HG03108 (cell line): Measurements from ENCODE around the gene LPAR3.
"Not testable (repeated sequence)": the region's sequence is repeated elsewhere in the genome, so short reads cannot be mapped to it uniquely, and the experiment has no call there.

ENCODE experiments used
- ATAC-seq: cut with Tn5 transposase; IDR thresholded peaks from one replicate; pipeline ENCODE4 v1.9.1; 2021; ENCODE audit warnings: moderate library complexity; ENCODE audit not compliant: unreplicated experiment

LPAR3 gene

GRCh38 chr1:84907095-84907827, 14.3 kb upstream of the LPAR3 start:
- no peak for ATAC-seq

- ATAC-seq: not testable (repeated sequence)
These were observed 9.7 kb upstream of the LPAR3 start for GRCh38 chr1:84902727-84903126.

GRCh38 chr1:84899969-84900368, 7.0 kb upstream of the LPAR3 start:
- no peak for ATAC-seq

- no peak for ATAC-seq
These were observed 3.3 kb upstream of the LPAR3 start for GRCh38 chr1:84896279-84896678.

- ATAC-seq: no peak
These were observed 2.4 kb downstream of the LPAR3 start for GRCh38 chr1:84890566-84890965.

GRCh38 chr1:84889437-84889836, 3.6 kb downstream of the LPAR3 start:
- ATAC-seq: no peak

GRCh38 chr1:84888753-84889152, 4.3 kb downstream of the LPAR3 start:
- no peak for ATAC-seq

- ATAC-seq: no peak
These were observed 5.6 kb downstream of the LPAR3 start for GRCh38 chr1:84887261-84887934.

GRCh38 chr1:84885469-84885868, 7.5 kb downstream of the LPAR3 start:
- no peak for ATAC-seq

GRCh38 chr1:84884671-84885389, 8.2 kb downstream of the LPAR3 start:
- ATAC-seq: no peak

- ATAC-seq: no peak
These were observed 9.7 kb downstream of the LPAR3 start for GRCh38 chr1:84883286-84883685.

GRCh38 chr1:84877592-84877991, 15.4 kb downstream of the LPAR3 start:
- ATAC-seq: no peak

GRCh38 chr1:84876353-84876752, 16.7 kb downstream of the LPAR3 start:
- ATAC-seq: no peak

GRCh38 chr1:84873366-84873765, 19.6 kb downstream of the LPAR3 start:
- no peak for ATAC-seq

GRCh38 chr1:84872696-84873355, 20.2 kb downstream of the LPAR3 start:
- no peak for ATAC-seq

GRCh38 chr1:84871181-84871580, 21.8 kb downstream of the LPAR3 start:
- no peak for ATAC-seq

- ATAC-seq: no peak
These were observed 22.4 kb downstream of the LPAR3 start for GRCh38 chr1:84870591-84870990.

GRCh38 chr1:84869720-84870119, 23.3 kb downstream of the LPAR3 start:
- ATAC-seq: no peak

- peak; percentile 92 for ATAC-seq
These were observed 30.2 kb downstream of the LPAR3 start for GRCh38 chr1:84862810-84863251.

GRCh38 chr1:84861988-84862644, 30.9 kb downstream of the LPAR3 start:
- no peak for ATAC-seq

GRCh38 chr1:84861516-84861915, 31.5 kb downstream of the LPAR3 start:
- ATAC-seq: no peak
